CD14-positive monocyte (primary cell): Measurements from ENCODE around the gene DUS1L. TPM values are rescaled to one million over a fixed set of nuclear protein-coding genes. Genes with fewer than 3 reads are reported as not detected.

Source experiments
- DNase-seq, 3 donors: peaks; one replicate each; pipeline ENCODE4 v3.0.0-alpha.2; 2011 to 2022
- H2AFZ ChIP-seq: 2 replicates; pipeline ENCODE4 v1.6.0; 2012; ENCODE audit warnings: mild to moderate bottlenecking, low read depth, low read length, inconsistent platforms; ENCODE audit not compliant: insufficient read depth, poor library complexity, severe bottlenecking
- H3K27ac ChIP-seq, 2 donors: 1 replicate in 1 of 2; 2 replicates in 1 of 2; pipeline ENCODE4 v1.5.1; 2012 to 2013; ENCODE audit warnings: low read length in 2 of 2, control low read depth in 1 of 2, inconsistent platforms in 1 of 2, low read depth in 1 of 2, mild to moderate bottlenecking in 1 of 2
- H3K27me3 ChIP-seq, 2 donors: one replicate each; pipeline versions ENCODE4 v1.6.0 to v1.6.1; 2011 to 2013; ENCODE audit warnings: low read length in 2 of 2; ENCODE audit not compliant: control insufficient read depth in 2 of 2, insufficient read depth in 2 of 2
- H3K36me3 ChIP-seq, 2 donors: replicated peaks in 1 of 2; 1 replicate in 1 of 2; 2 replicates in 1 of 2; pipeline versions ENCODE4 v1.5.1 to v1.6.1; 2012 to 2013; ENCODE audit warnings: low read length in 2 of 2, control low read depth in 1 of 2, inconsistent platforms in 1 of 2, mild to moderate bottlenecking in 1 of 2; ENCODE audit not compliant: insufficient read depth in 2 of 2, control insufficient read depth in 1 of 2
- H3K4me1 ChIP-seq, 2 donors: 1 replicate in 1 of 2; 2 replicates in 1 of 2; pipeline versions ENCODE4 v1.5.1 to v1.6.1; 2012 to 2013; ENCODE audit warnings: low read length in 2 of 2, control low read depth in 1 of 2, inconsistent platforms in 1 of 2, mild to moderate bottlenecking in 1 of 2, moderate library complexity in 1 of 2; ENCODE audit not compliant: insufficient read depth in 2 of 2, control insufficient read depth in 1 of 2
- H3K4me2 ChIP-seq: replicated peaks from 2 replicates; pipeline ENCODE3; 2012; ENCODE audit warnings: low read length, moderate library complexity, mild to moderate bottlenecking; ENCODE audit not compliant: poor library complexity, severe bottlenecking; ENCODE audit errors: extremely low read depth
- H3K4me3 ChIP-seq, 3 experiments: fragments of 200-600 bp in 1 of 3; sonication (generic) in 1 of 3; replicated peaks in 1 of 3; 1 replicate in 2 of 3; 2 replicates in 1 of 3; pipeline ENCODE4 v1.5.1; 2011 to 2013; ENCODE audit warnings: low read length in 3 of 3, mild to moderate bottlenecking in 3 of 3, control low read depth in 2 of 3, low read depth in 2 of 3, inconsistent platforms in 1 of 3, moderate library complexity in 1 of 3
- H3K79me2 ChIP-seq: 2 replicates; pipeline ENCODE4 v1.6.0; 2012; ENCODE audit warnings: mild to moderate bottlenecking, control low read depth, inconsistent platforms, low read length, moderate library complexity; ENCODE audit not compliant: insufficient read depth
- H3K9ac ChIP-seq: 2 replicates; pipeline ENCODE4 v1.6.0; 2017; ENCODE audit warnings: low read length, mild to moderate bottlenecking; ENCODE audit not compliant: insufficient read depth, poor library complexity, severe bottlenecking
- H3K9me3 ChIP-seq, 2 donors: replicated peaks in 1 of 2; 1 replicate in 1 of 2; 2 replicates in 1 of 2; pipeline versions ENCODE4 v1.5.1 to v1.6.1; 2012 to 2013; ENCODE audit warnings: low read length in 2 of 2, control low read depth in 1 of 2; ENCODE audit not compliant: control insufficient read depth in 1 of 2, insufficient read depth in 1 of 2
- H4K20me1 ChIP-seq: 2 replicates; pipeline ENCODE4 v1.6.0; 2012; ENCODE audit warnings: mild to moderate bottlenecking, low read length, control low read depth, moderate library complexity; ENCODE audit not compliant: insufficient read depth
- H3K27ac Mint-ChIP-seq, 7 donors: one replicate each; pipeline ENCODE4 v1.8.0; 2020; ENCODE audit warnings: mild to moderate bottlenecking in 7 of 7, mixed read lengths in 7 of 7, moderate library complexity in 6 of 7, inconsistent platforms in 2 of 7
- H3K27me3 Mint-ChIP-seq, 3 donors: one replicate each; pipeline ENCODE4 v1.8.0; 2021 to 2022; ENCODE audit warnings: low read depth in 3 of 3, mild to moderate bottlenecking in 3 of 3, mixed read lengths in 3 of 3, moderate library complexity in 3 of 3, inconsistent platforms in 1 of 3
- H3K36me3 Mint-ChIP-seq, 2 donors: one replicate each; pipeline ENCODE4 v1.8.0; 2020; ENCODE audit warnings: mixed read lengths in 2 of 2, inconsistent platforms in 1 of 2, mild to moderate bottlenecking in 1 of 2
- H3K4me1 Mint-ChIP-seq: one replicate; pipeline ENCODE4 v1.8.0; 2020; ENCODE audit warnings: mild to moderate bottlenecking, mixed read lengths
- H3K4me3 Mint-ChIP-seq, 2 donors: one replicate each; pipeline ENCODE4 v1.8.0; 2020; ENCODE audit warnings: mild to moderate bottlenecking in 2 of 2, mixed read lengths in 2 of 2, moderate library complexity in 1 of 2
- H3K9me3 Mint-ChIP-seq, 7 donors: one replicate each; pipeline ENCODE4 v1.8.0; 2020 to 2022; ENCODE audit warnings: mixed read lengths in 7 of 7, mild to moderate bottlenecking in 6 of 7, moderate library complexity in 6 of 7, inconsistent platforms in 2 of 7
- WGBS: methylation state at CpG from one replicate; pipeline ENCODE4 v1.1.5; 2013; ENCODE audit warnings: missing lambda C conversion rate; ENCODE audit not compliant: insufficient coverage; 5-methylcytosine and 5-hydroxymethylcytosine counted together
- intact Hi-C, 2 donors: fragments of 100-400 bp; cut with micrococcal nuclease; formaldehyde crosslinking; loops; one replicate each; pipeline versions ENCODE4 v1.15.0 to v1.15.1; 2023
- polyA plus RNA-seq, 3 donors: library from polyadenylated mRNA; depleted of rRNA in 1 of 3; unstranded in 2 of 3; stranded (reverse) in 1 of 3; fragments of 300-500 nt in 2 of 3; fragments of >200 nt in 1 of 3; fragmentation: Illumina TruSeq in 2 of 3; gene quantifications; 1 replicate in 2 of 3; 2 replicates in 1 of 3; pipeline ENCODE4 v1.2.3, GENCODE V29; 2012 to 2021
- TF ChIP-seq, protein P1 (sequence below): fragments of 200-600 bp; IDR thresholded peaks from one replicate; pipeline ENCODE4 v1.8.0; 2022; ENCODE audit warnings: antibody characterized with exemption, mild to moderate bottlenecking

Gene DUS1L
- polyA plus RNA-seq, 3 donors: 23.9 to 175 (median 47.6) TPM

DNA sequence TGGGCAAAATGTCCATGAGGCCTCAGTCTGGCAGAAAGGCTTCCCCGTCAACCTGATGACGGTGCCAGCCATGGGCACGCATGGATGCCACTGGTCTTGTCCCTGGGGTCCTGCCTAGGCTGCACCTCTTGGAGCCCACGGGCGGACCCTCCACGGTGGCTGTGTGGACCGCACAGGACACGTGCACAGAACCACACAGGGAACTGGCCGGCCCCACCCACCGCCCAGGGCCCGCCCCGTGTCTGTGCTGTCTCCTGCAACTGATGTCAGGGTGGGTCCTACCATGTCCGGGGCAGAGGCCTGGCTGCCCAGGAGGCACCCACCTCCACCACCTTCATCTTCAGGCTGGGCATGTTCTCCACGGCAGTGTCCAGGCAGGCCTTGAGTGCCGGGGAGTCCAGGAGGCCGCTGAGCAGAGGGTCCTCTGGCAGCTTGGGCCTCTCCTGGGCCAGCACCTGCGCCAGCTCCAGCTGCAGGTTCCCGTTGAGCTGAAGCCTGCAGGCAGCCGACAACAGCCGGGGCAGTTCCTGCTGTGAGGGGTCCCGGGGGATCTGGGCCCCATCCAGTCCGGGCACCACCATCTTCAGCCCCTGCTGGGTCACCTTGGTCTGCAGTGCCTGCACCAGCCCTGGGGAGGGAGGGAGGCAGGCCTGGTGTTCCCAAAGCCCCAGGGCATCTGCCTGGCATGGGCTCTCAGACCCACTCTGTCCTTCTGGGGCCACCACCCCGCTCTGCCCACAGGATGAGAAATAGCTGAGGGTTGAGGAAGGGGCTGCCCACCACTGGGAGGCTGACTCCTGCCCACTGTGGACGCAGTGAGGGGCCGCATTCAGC is 20.5 kb upstream of the DUS1L start:
- H3K4me2 ChIP-seq: no peak overlapping the region
- no peak overlapping the region for H3K27ac Mint-ChIP-seq
- no peak overlapping the region for H3K4me3 ChIP-seq
- TF ChIP-seq, protein P1, sequence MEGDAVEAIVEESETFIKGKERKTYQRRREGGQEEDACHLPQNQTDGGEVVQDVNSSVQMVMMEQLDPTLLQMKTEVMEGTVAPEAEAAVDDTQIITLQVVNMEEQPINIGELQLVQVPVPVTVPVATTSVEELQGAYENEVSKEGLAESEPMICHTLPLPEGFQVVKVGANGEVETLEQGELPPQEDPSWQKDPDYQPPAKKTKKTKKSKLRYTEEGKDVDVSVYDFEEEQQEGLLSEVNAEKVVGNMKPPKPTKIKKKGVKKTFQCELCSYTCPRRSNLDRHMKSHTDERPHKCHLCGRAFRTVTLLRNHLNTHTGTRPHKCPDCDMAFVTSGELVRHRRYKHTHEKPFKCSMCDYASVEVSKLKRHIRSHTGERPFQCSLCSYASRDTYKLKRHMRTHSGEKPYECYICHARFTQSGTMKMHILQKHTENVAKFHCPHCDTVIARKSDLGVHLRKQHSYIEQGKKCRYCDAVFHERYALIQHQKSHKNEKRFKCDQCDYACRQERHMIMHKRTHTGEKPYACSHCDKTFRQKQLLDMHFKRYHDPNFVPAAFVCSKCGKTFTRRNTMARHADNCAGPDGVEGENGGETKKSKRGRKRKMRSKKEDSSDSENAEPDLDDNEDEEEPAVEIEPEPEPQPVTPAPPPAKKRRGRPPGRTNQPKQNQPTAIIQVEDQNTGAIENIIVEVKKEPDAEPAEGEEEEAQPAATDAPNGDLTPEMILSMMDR: no peak
- no peak overlapping the region for H2AFZ ChIP-seq
- 98% methylated on average over 21 of the region's 25 CpGs for WGBS
- H3K9ac ChIP-seq: no peak overlapping the region
- no peaks in the 10 kb centered on the region for H3K27me3 ChIP-seq
- peaks cover 27 to 85% of the 10 kb centered on the region in 2 donors for H3K36me3 Mint-ChIP-seq
- DNase-seq: no peak
- peaks cover 0 to 2% (median 0%) of the 10 kb centered on the region in 3 donors for H3K27me3 Mint-ChIP-seq
- no peaks in the 10 kb centered on the region for H3K4me1 Mint-ChIP-seq
- no peaks in the 10 kb centered on the region for H3K9me3 ChIP-seq
- H3K27ac ChIP-seq: no peak overlapping the region
- H3K79me2 ChIP-seq: no peaks in the 10 kb centered on the region
- H3K36me3 ChIP-seq: peaks cover 83 to 94% of the 10 kb centered on the region in 2 donors
- no peaks in the 10 kb centered on the region for H3K4me1 ChIP-seq
- H3K4me3 Mint-ChIP-seq: no peak overlapping the region
- H4K20me1 ChIP-seq: no peaks in the 10 kb centered on the region
- intact Hi-C loops: no loop called here
- no peaks in the 10 kb centered on the region for H3K9me3 Mint-ChIP-seq

DNA sequence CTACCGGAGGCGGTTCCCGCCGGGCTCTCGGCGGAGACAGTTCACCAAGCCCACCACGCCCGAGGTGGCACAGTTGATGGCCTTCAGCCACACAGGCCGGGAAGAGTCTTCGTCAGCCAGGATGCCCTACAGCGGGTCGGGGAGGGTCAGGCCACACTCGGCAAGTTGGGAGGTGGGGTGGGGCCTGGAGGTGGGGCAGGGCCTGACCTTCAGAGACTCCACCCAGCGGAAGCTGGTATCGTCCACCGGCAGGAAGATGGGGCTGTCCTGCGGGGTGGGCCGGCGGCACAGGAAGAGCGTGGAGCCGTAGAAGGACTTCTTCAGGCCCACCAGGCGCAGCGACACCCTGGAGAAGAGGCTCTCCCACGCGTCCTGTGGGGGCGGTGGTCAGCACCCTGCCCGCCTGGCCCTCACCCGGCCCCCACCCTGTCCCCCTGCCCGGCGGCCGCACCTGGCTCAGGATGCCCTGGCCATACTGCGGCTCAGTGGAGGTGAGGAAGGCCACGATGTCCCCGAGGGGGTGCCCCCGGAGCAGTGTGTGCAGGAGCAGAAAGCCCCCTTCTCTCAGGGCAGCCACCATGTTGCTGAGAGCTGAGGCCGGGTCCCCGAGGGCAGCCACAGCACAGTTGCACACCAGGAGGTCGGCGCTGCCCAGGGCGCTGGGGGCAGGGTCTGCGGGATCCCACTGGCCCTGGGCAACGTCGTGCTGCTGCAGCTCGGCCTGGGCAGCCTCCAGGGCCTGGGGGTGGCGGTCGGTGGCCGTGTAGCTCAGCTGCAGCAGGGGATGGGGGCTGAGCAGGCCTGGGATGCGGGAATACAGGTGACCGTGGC is 19.6 kb upstream of the DUS1L start:
- Mint-ChIP-seq H3K9me3 (no peaks in the 10 kb centered on the region), H3K27ac (no peak overlapping the region), H3K27me3 (peaks cover 0 to 2% (median 0%) of the 10 kb centered on the region in 3 donors), H3K36me3 (peaks cover 30 to 85% of the 10 kb centered on the region in 2 donors), H3K4me1 (no peaks in the 10 kb centered on the region), H3K4me3 (no peak overlapping the region)
- H3K36me3 ChIP-seq: peaks cover 83 to 94% of the 10 kb centered on the region in 2 donors
- no peak for DNase-seq
- no peaks in the 10 kb centered on the region for H3K79me2 ChIP-seq
- H3K4me2 ChIP-seq: no peak overlapping the region
- WGBS: 93% methylated on average over 40 of the region's 49 CpGs
- no peak overlapping the region for H3K27ac ChIP-seq
- no peak overlapping the region for H3K9ac ChIP-seq
- no peaks in the 10 kb centered on the region for H3K27me3 ChIP-seq
- no peaks in the 10 kb centered on the region for H3K9me3 ChIP-seq
- H3K4me3 ChIP-seq: no peak overlapping the region
- intact Hi-C loops: no loop called here
- no peak overlapping the region for H2AFZ ChIP-seq
- no peaks in the 10 kb centered on the region for H4K20me1 ChIP-seq
- H3K4me1 ChIP-seq: no peaks in the 10 kb centered on the region
- TF ChIP-seq, protein P1: no peak
